Astrocyte (in vitro differentiated cells and primary cell): ENCODE data around the gene KRTAP19-6.

Experiments
- EZH2 ChIP-seq: IDR thresholded peaks from 2 replicates; pipeline ENCODE4 v1.6.1; 2012; ENCODE audit warnings: mild to moderate bottlenecking, low read length, inconsistent platforms; ENCODE audit not compliant: insufficient read depth
- TF ChIP-seq, protein P1 (sequence below): IDR thresholded peaks from 2 replicates; pipeline ENCODE4 v1.5.1; 2011; ENCODE audit warnings: low read depth, mild to moderate bottlenecking, inconsistent platforms, low read length, moderate library complexity; ENCODE audit not compliant: insufficient read depth

DNA sequence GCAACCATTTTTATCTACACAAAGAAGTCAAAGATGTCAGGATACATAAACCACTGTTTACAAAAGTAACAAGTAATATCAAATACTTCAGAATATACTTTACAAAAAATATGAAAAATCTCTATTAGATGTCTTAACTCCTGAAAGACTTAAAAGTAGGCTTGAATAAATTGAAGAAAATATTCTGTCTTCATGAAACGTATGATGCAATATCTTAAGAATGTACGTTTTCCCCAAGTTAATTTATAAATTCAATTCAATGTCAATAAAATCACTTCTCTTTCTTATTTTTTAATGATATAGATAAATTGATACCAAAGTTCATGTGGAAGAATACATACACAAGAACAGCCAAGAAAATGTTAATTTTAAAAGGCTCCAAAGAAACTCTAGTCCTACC, 13.4 kb upstream of the KRTAP19-6 start:
- TF ChIP-seq, protein P1, sequence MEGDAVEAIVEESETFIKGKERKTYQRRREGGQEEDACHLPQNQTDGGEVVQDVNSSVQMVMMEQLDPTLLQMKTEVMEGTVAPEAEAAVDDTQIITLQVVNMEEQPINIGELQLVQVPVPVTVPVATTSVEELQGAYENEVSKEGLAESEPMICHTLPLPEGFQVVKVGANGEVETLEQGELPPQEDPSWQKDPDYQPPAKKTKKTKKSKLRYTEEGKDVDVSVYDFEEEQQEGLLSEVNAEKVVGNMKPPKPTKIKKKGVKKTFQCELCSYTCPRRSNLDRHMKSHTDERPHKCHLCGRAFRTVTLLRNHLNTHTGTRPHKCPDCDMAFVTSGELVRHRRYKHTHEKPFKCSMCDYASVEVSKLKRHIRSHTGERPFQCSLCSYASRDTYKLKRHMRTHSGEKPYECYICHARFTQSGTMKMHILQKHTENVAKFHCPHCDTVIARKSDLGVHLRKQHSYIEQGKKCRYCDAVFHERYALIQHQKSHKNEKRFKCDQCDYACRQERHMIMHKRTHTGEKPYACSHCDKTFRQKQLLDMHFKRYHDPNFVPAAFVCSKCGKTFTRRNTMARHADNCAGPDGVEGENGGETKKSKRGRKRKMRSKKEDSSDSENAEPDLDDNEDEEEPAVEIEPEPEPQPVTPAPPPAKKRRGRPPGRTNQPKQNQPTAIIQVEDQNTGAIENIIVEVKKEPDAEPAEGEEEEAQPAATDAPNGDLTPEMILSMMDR: no peak
- TF ChIP-seq EZH2: no peak
